ENCODE data around the gene ERI3.
A peak's percentile ranks its signal among the peaks of the same experiment; 100 is the strongest.

ERI3 gene

GRCh38 chr1:44261962-44262361, 93.1 kb downstream of the ERI3 start:
- TF ChIP-seq GATA2 (IDR thresholded peaks at IDR 0.05; ENCODE audit: low read depth, low read length) (no peak), GATA3 (IDR thresholded peaks at IDR 0.05; ENCODE audit: low read depth, low read length) (no peak)

GRCh38 chr1:44261171-44261817, 93.8 kb downstream of the ERI3 start:
- TF ChIP-seq GATA2 (IDR thresholded peaks at IDR 0.05; ENCODE audit: low read depth, low read length) = no peak
- TF ChIP-seq GATA3 (IDR thresholded peaks at IDR 0.05; ENCODE audit: low read depth, low read length) = no peak

- no peak for TF ChIP-seq GATA2 (IDR thresholded peaks at IDR 0.05; ENCODE audit: low read depth, low read length)
- TF ChIP-seq GATA3 (IDR thresholded peaks at IDR 0.05; ENCODE audit: low read depth, low read length) = no peak
These were observed 94.3 kb downstream of the ERI3 start for GRCh38 chr1:44260792-44261170.

GRCh38 chr1:44259090-44259489, 96.0 kb downstream of the ERI3 start:
- no peak for TF ChIP-seq GATA2 (IDR thresholded peaks at IDR 0.05; ENCODE audit: low read depth, low read length)
- TF ChIP-seq GATA3 (IDR thresholded peaks at IDR 0.05; ENCODE audit: low read depth, low read length) = no peak

- TF ChIP-seq GATA3 (IDR thresholded peaks at IDR 0.05; ENCODE audit: low read depth, low read length) = no peak
- peak; percentile 34; the same call in 1 of the 2 replicates for TF ChIP-seq GATA2 (IDR thresholded peaks at IDR 0.05; ENCODE audit: low read depth, low read length)
These were observed 98.1 kb downstream of the ERI3 start for GRCh38 chr1:44256762-44257554.

GRCh38 chr1:44254392-44254910, 100.6 kb downstream of the ERI3 start:
- no peak for TF ChIP-seq GATA2 (IDR thresholded peaks at IDR 0.05; ENCODE audit: low read depth, low read length)
- no peak for TF ChIP-seq GATA3 (IDR thresholded peaks at IDR 0.05; ENCODE audit: low read depth, low read length)

GRCh38 chr1:44251989-44252671, 102.9 kb downstream of the ERI3 start:
- TF ChIP-seq GATA3 (IDR thresholded peaks at IDR 0.05; ENCODE audit: low read depth, low read length) = no peak
- TF ChIP-seq GATA2 (IDR thresholded peaks at IDR 0.05; ENCODE audit: low read depth, low read length) = no peak

GRCh38 chr1:44251486-44251885, 103.6 kb downstream of the ERI3 start:
- TF ChIP-seq GATA3 (IDR thresholded peaks at IDR 0.05; ENCODE audit: low read depth, low read length) (no peak), GATA2 (IDR thresholded peaks at IDR 0.05; ENCODE audit: low read depth, low read length) (no peak)

- no peak for TF ChIP-seq GATA3 (IDR thresholded peaks at IDR 0.05; ENCODE audit: low read depth, low read length)
- no peak for TF ChIP-seq GATA2 (IDR thresholded peaks at IDR 0.05; ENCODE audit: low read depth, low read length)
These were observed 104.8 kb downstream of the ERI3 start for GRCh38 chr1:44250068-44250781.

- TF ChIP-seq GATA2 (IDR thresholded peaks at IDR 0.05; ENCODE audit: low read depth, low read length) = no peak
- TF ChIP-seq GATA3 (IDR thresholded peaks at IDR 0.05; ENCODE audit: low read depth, low read length) = no peak
These were observed 105.5 kb downstream of the ERI3 start for GRCh38 chr1:44249543-44249942.

GRCh38 chr1:44246806-44247205, 108.3 kb downstream of the ERI3 start:
- no peak for TF ChIP-seq GATA3 (IDR thresholded peaks at IDR 0.05; ENCODE audit: low read depth, low read length)
- TF ChIP-seq GATA2 (IDR thresholded peaks at IDR 0.05; ENCODE audit: low read depth, low read length) = no peak

GRCh38 chr1:44244986-44245385, 110.1 kb downstream of the ERI3 start:
- TF ChIP-seq GATA2 (IDR thresholded peaks at IDR 0.05; ENCODE audit: low read depth, low read length) = no peak
- no peak for TF ChIP-seq GATA3 (IDR thresholded peaks at IDR 0.05; ENCODE audit: low read depth, low read length)

- TF ChIP-seq GATA2 (IDR thresholded peaks at IDR 0.05; ENCODE audit: low read depth, low read length) (no peak), GATA3 (IDR thresholded peaks at IDR 0.05; ENCODE audit: low read depth, low read length) (no peak)
These were observed 111.1 kb downstream of the ERI3 start for GRCh38 chr1:44243782-44244495.

All from SH-SY5Y (cell line).